Measurements from ENCODE around the gene CASR.

The CASR gene

GRCh38 chr3:122260206-122260605, 76.7 kb downstream of the CASR start:
- no peak for DNase-seq

DNA sequence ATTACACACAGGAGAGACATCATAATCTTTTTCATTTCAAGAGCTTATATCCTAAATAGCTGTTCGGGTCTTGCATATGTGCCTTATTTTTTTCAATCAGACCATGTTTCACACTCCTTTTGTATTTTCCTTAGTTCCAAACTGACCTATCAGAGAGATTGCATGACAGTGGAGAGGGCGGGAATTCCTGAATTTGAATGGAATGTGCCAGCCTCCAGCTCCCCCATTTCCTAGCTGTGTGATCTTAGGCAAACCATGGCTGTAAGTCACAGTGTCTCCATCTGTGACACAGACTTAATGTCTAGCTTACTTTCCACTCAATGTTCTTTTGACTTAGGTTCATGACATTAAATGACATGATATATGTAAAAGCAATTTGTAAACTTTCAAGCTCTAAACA, 79.6 kb downstream of the CASR start:
- DNase-seq: no peak

- DNase-seq: peak; percentile 60
Measured at GRCh38 chr3:122263974-122264588, 80.6 kb downstream of the CASR start.

- DNase-seq: peak; percentile 45
Measured at GRCh38 chr3:122265957-122266356, 82.5 kb downstream of the CASR start.

DNA sequence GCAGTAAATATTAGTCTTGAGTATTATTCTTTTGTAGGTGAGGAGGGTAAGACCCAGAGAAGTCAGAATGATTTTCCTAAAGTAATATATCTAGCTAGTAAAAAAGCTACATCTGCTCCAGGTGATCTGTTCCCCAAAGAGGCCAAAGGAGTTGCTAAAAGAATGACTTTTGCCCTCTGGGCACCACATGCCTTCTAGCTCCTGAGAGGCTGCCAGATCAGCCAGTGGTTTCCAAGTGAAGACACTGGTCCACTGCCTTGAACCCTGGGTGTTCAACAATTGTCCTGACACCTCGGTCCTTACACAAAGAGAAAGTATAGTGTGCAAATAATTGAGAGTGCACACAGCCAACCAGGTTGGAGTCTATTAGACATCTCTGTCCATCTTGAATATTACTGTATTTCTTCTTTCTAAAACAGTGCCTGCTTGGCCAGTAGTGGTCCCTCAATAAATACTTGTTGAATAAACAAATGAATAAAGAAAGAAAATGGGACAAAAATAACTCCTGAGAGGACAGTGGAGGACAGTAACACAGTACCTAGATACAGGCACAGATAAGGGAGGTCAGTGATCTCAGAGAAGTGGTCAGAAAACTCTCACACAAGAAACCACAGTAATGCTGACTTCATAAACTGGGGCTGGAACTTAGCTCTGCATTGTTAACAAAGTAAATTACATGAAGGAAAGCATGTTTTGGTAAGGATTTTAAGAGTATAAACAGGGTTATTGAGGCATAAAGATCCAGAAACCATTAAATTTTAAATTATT, 85.0 kb downstream of the CASR start:
- peak; percentile 44 for DNase-seq

GRCh38 chr3:122269045-122269444, 85.6 kb downstream of the CASR start:
- no peak for DNase-seq

DNA sequence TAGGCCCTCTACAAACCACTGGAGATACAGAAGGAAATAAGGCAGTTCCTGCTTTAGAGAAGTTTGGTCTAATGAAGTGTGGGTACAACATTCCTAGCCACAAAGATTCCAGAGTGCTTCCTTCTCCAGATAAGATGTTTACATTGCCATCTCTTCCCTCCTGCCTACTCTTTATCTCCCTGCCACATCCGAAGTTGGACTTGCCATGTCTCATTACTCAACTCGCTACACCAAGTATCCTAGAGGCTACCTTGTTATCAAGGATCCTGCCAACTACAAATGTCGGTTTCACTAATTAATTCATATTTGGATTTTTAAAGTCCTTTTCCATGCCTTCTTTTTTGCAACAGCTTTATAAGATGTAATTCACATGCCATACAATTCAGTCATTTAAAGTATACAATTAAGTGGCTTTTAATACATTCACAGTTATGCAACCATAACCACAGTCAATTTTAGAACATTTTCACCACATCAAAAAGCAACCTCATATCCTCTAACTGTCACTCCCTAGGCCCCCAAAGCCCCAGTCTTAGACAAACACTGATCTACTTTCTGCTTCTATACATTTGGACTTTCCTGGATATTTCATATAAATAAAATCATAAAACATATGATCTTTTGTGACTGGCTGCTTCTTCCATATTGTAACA, 87.9 kb downstream of the CASR start:
- DNase-seq: peak; percentile 88

- DNase-seq: peak; percentile 89
Measured at GRCh38 chr3:122272879-122273278, 89.4 kb downstream of the CASR start.

DNA sequence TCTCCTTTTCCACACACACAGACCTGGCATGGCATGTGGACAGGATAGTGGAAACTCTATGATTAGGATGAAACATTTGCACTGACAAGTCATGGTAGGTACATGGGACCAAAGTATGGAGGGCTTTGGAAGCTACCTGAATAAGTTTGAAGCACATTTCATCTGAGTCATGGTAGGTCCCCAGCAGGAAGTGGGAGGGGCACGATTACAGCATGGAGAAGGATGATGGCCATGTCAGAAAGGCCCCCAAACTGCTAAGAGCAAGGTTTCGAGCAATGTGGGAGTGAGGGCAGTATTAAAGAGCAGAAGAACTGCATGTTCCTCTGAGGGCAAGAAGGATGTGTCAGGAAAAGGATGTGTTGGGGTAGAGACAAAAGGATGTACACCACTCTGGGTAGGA, 90.0 kb downstream of the CASR start:
- DNase-seq: peak; percentile 11

GRCh38 chr3:122281891-122282290, 98.4 kb downstream of the CASR start:
- DNase-seq: no peak

- DNase-seq: no peak
Measured at GRCh38 chr3:122283796-122284445, 100.5 kb downstream of the CASR start.

- no peak for DNase-seq
Measured at GRCh38 chr3:122284486-122284885, 101.0 kb downstream of the CASR start.

GRCh38 chr3:122294359-122294758, 110.9 kb downstream of the CASR start:
- no peak for DNase-seq

- DNase-seq: peak; percentile 97
Measured at GRCh38 chr3:122295266-122296062, 112.0 kb downstream of the CASR start.

DNA sequence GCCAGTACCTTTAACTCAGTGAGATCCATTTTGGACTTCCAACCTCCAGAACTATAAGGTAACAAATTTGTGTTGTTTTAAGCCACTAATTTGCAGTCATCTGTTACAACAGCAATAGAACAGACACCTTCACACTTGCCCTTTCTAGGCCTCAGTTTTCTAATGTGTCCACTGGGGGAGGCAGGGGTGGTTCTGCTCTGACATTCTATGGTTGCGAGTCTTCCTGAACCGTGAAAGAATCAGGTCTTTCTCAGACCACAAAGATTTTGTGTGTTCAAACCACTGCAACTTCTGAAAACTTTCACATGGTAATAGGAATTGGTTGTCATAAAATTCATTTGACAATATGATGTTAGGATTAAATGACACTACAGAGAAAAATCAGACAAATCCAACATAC, 114.8 kb downstream of the CASR start:
- DNase-seq: no peak

DNA sequence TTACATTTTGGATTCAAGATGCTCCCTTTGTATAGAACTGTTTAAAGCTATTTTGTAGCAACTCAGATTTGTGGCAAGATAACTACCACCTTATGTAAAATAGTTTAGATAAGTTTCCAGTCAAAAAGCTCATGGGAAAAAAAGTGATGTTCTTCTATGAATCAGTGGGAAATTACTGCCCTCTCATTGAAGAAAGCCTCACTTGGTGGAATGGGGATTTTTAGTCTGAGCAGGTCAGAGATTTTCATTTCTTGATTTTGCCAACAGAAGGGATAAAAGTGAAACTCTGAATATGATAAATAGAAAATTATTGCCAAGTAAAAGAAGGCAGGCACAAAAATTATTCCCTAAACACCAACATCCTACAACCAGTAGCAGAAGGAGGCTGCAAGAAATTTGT, 115.7 kb downstream of the CASR start:
- no peak for DNase-seq

DNA sequence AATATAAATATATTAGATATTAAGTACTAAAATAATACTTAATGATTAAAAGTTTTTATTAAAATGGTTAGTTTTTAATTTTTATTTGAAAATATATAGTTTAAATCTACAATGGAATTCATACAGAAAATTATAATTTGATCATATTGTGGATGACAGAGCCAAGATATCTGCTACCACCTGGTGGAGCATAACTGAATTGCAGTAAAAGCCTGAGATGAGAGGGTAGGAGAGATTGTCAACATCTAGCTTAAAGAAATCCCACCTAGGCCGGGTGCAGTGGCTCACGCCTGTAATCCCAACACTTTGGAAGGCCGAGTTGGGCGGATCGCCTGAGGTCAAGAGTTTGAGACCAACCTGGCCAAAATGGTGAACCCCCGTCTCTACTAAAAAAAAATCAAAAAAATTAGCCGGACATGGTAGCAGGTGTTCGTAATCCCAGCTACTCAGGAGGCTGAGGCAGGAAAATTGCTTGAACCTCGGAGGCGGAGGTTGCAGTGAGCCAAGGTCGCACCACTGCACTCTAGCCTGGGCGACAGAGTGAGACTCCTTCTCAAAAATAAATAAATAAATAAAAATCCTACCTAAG, 116.5 kb downstream of the CASR start:
- peak; percentile 52 for DNase-seq

GRCh38 chr3:122301063-122301462, 117.6 kb downstream of the CASR start:
- peak; percentile 69 for DNase-seq

DNA sequence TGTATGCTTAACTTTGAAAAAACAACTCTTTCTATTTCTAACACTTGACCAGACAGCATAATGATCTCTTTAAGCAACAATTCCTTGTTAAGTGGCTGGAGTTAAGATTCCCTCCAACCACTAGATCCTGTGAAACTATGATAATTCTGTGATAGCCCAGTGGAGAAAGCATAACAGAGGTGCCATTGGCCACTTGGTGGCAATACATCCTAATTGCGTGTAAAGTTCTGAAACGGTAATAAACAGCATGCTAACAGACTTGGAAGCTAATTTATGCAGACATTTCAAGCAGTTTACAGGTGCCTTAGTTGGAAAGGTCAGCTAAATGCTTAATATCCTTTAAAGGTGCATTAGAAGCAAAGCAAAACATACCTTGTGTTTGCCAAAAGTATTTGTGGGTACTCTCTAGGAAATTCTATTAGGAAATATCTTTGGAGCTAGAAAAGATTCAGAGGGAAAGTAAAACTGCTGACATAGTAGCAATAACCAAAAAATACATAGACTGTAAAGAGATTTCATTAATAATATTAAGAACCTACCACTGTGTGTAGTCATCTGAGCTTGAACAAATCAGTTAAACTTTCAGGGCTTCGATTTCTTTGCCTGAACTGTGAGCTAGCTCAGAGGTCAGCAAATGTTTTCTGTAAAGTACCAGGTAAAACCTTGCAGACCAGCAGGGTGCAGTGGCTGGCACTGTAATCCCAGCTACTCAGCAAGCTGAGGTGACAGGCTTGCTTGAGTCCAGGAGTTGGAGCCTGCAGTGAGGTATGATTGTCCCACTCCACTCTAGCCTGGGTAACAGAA, 122.6 kb downstream of the CASR start:
- peak; percentile 35 for DNase-seq

DNA sequence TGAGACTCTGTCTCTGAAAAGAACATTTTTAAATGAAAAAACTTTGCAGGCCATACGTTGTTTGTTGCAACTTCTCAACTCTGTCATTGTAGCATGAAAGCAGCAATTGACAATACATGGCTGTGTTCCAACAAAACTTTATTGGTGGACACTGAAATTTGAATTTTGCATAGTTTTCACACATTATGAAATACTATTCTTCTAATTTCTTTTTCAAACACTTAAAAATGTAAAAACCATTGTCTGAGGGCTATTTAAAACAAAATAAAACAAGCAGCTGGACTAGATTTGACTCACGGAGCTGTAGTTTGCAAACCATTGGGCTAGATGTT, 123.1 kb downstream of the CASR start:
- DNase-seq: no peak

DNA sequence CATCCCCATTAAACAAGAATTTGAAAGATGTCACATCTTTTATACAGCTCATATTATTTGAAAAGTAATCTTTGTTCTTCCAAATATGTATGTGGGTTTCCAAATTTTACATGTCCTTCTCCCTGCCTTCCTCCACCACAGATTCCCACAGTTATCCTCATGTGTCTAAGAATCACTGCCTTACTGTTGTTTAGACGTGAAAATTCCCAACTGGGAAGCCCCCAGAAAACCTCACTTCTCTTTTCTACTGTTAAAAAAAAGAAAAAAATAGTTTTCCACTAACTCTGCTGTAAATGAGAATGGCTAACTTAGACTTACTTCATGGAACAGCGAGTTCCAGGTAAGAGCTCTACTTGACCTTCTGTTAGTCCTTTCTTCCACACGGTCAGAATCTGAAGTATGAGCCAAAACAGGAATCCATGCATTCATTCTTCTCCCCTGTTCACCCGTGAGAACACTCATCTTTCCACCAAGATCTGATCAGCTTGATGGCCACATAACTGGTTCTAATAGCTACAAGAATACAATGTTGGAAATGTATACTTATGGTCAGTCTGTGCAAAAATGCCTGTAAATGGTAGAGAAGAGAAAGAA, 123.7 kb downstream of the CASR start:
- no peak for DNase-seq

Data from MV-4-11 (cell line).